NT2/D1 (cell line): ENCODE results near the gene KAT14.

ENCODE experiments used
- YY1 ChIP-seq: IDR thresholded peaks from 2 replicates; pipeline ENCODE4 v1.6.1; 2011; ENCODE audit not compliant: insufficient read length, insufficient read depth
- ZNF274 ChIP-seq: IDR thresholded peaks from 2 replicates; pipeline ENCODE4 v1.6.1; 2011; ENCODE audit warnings: mild to moderate bottlenecking, low read depth, low read length

DNA sequence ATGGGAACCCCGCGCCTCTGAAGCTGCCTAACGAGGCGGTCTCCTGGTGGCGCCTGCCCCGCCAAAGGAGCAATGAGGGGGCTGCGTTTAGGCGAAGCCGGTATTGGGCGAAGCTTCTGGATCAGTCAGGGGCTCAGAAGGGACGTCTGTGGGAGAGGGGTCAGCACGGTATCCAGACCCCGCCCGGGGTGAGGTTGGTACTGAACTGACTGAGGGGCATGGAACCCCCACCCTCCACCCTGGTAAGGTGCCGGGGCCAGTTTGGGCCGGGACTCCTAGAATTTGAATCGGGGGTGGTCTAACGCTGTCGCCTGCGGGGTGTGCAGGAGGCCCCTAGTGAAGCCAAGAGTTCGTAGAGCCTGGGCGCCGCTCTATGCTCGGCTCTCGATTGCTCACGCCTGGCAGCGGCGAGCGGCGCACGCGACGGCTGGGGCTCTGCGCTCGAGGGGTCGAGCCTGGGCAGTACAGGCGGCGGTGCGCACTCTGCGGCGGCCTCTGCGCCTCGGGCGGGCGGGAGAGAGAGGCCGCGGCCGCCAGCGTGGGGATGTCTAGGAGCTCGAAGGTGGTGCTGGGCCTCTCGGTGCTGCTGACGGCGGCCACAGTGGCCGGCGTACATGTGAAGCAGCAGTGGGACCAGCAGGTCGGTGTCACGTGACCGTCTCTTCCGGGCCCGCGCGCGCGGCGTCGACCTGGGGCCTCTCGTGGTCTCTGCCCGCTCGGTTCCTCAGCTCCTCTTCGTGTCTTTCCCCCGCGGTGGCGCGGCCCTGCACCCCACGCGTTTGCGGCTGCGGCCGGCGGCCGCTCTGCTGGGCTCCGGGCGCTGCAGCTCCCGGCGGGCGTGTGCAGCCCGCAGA is at the start of gene KAT14, which contains the start of gene PET117:
- no peak for TF ChIP-seq ZNF274
- no peak for TF ChIP-seq YY1
